CD4-positive, CD25-positive, alpha-beta regulatory T cell (primary cell): Measurements from ENCODE around the gene IL17RD. TPM values are rescaled to one million over a fixed set of nuclear protein-coding genes. Genes with fewer than 3 reads are reported as not detected.

Experiments used
- ATAC-seq, 2 donors: fragments of 150-1000 bp; cut with Tn5 transposase; one replicate each; pipeline ENCODE4 v1.10.0; 2021; ENCODE audit warnings: low read depth in 2 of 2, moderate number of reproducible peaks in 2 of 2, moderate library complexity in 1 of 2
- DNase-seq, 3 donors: peaks; one replicate each; pipeline versions ENCODE4 v3.0.0 to v3.0.0-alpha.2; 2012 to 2022; ENCODE audit warnings: mixed read lengths in 1 of 3
- H3K27ac ChIP-seq: one replicate; pipeline ENCODE4 v1.7.0; 2013; ENCODE audit warnings: mild to moderate bottlenecking, low read length; ENCODE audit not compliant: insufficient read depth, poor library complexity, severe bottlenecking
- H3K27me3 ChIP-seq: one replicate; pipeline ENCODE4 v1.7.0; 2013; ENCODE audit warnings: low read length; ENCODE audit not compliant: control insufficient read depth, insufficient read depth
- H3K36me3 ChIP-seq: one replicate; pipeline ENCODE4 v1.7.0; 2013; ENCODE audit warnings: mild to moderate bottlenecking, low read length, moderate library complexity; ENCODE audit not compliant: control insufficient read depth, insufficient read depth
- H3K4me1 ChIP-seq: 2 replicates; pipeline ENCODE4 v1.7.0; 2013; ENCODE audit warnings: mild to moderate bottlenecking, low read length; ENCODE audit not compliant: insufficient read depth, control insufficient read depth, poor library complexity, severe bottlenecking
- H3K4me3 ChIP-seq: one replicate; pipeline ENCODE4 v1.7.0; 2013; ENCODE audit warnings: low read depth, mild to moderate bottlenecking, low read length, moderate library complexity
- H3K9me3 ChIP-seq, 2 experiments: 1 replicate in 1 of 2; 2 replicates in 1 of 2; pipeline ENCODE4 v1.7.0; 2013; ENCODE audit warnings: low read length in 2 of 2, mild to moderate bottlenecking in 1 of 2, moderate library complexity in 1 of 2; ENCODE audit not compliant: control insufficient read depth in 2 of 2
- H3K27ac Mint-ChIP-seq, 3 donors: one replicate each; pipeline ENCODE4 v1.8.0; 2020 to 2022; ENCODE audit warnings: mild to moderate bottlenecking in 3 of 3, mixed read lengths in 3 of 3, moderate library complexity in 2 of 3
- H3K27me3 Mint-ChIP-seq: one replicate; pipeline ENCODE4 v1.8.0; 2022; ENCODE audit warnings: mild to moderate bottlenecking, mixed read lengths
- H3K36me3 Mint-ChIP-seq: one replicate; pipeline ENCODE4 v1.8.0; 2020; ENCODE audit warnings: mixed read lengths
- H3K4me1 Mint-ChIP-seq, 4 donors: one replicate each; pipeline ENCODE4 v1.8.0; 2020 to 2022; ENCODE audit warnings: mixed read lengths in 4 of 4, mild to moderate bottlenecking in 1 of 4
- H3K4me3 Mint-ChIP-seq, 4 donors: one replicate each; pipeline ENCODE4 v1.8.0; 2020 to 2022; ENCODE audit warnings: mild to moderate bottlenecking in 4 of 4, mixed read lengths in 4 of 4, moderate library complexity in 3 of 4
- H3K9me3 Mint-ChIP-seq, 7 donors: one replicate each; pipeline ENCODE4 v1.8.0; 2020 to 2022; ENCODE audit warnings: mixed read lengths in 7 of 7, mild to moderate bottlenecking in 3 of 7, moderate library complexity in 2 of 7
- polyA plus RNA-seq, 4 donors: library from polyadenylated mRNA; unstranded; fragments of 300-500 nt; fragmentation: Illumina TruSeq; gene quantifications; one replicate each; pipeline ENCODE4 v1.2.3, GENCODE V29; 2021
- total RNA-seq: library from RNA; stranded (reverse); gene quantifications from one replicate; pipeline ENCODE4 v1.2.3, GENCODE V29; 2022

Gene IL17RD
- total and polyA plus RNA-seq, 5 donors from 2014 or later: not detected

- peak in 1 of 2 donors; percentile 16 for ATAC-seq
- H3K9me3 ChIP-seq: no peaks in the 10 kb centered on the region
- peak overlapping the region in 2 of 4 donors; percentile 54 to 79 for H3K4me3 Mint-ChIP-seq
- H3K27ac ChIP-seq: no peak overlapping the region
- no peaks in the 10 kb centered on the region for H3K36me3 Mint-ChIP-seq
- H3K4me1 Mint-ChIP-seq: peaks cover 0 to 12% (median 7%) of the 10 kb centered on the region in 4 donors
- H3K27me3 Mint-ChIP-seq: peaks cover 62% of the 10 kb centered on the region
- no peak overlapping the region for H3K27ac Mint-ChIP-seq
- peak overlapping the region; percentile 50 for H3K4me3 ChIP-seq
- DNase-seq: no peak
- H3K4me1 ChIP-seq: peaks cover 14% of the 10 kb centered on the region
- H3K9me3 Mint-ChIP-seq: peaks cover 0 to 2% (median 0%) of the 10 kb centered on the region in 7 donors
- H3K36me3 ChIP-seq: no peaks in the 10 kb centered on the region
- peaks cover 35% of the 10 kb centered on the region for H3K27me3 ChIP-seq
These were observed 86.3 kb downstream of the IL17RD start for GRCh38 chr3:57078635-57079473.

DNA sequence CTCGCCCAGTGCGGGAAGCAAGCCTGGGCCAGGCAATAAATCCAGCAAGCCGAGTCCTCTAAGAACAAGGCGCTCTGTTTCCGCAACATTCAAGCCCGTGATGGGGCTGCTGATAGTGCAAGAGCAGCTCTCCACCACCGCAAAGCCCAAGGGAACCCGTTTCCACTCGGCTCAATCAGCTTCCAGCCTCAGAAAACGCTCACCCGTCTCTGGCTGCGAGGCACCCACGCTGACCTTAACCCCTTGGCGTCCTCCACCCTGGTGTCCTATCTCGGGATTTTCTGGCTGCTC lies 86.9 kb downstream of the IL17RD start:
- H3K36me3 Mint-ChIP-seq: no peaks in the 10 kb centered on the region
- ATAC-seq: peak; percentile 22 to 51
- no peak overlapping the region for H3K27ac Mint-ChIP-seq
- Histone ChIP-seq H3K27ac (no peak overlapping the region), H3K27me3 (peaks cover 35% of the 10 kb centered on the region), H3K4me3 (peak overlapping the region; percentile 50), H3K9me3 (no peaks in the 10 kb centered on the region), H3K36me3 (no peaks in the 10 kb centered on the region), H3K4me1 (peaks cover 14% of the 10 kb centered on the region)
- H3K4me3 Mint-ChIP-seq: peak overlapping the region in 3 of 4 donors; percentile 1 to 79 (median 54)
- peaks cover 65% of the 10 kb centered on the region for H3K27me3 Mint-ChIP-seq
- peaks cover 0 to 12% (median 7%) of the 10 kb centered on the region in 4 donors for H3K4me1 Mint-ChIP-seq
- peak in 1 of 3 donors; percentile 27 for DNase-seq
- H3K9me3 Mint-ChIP-seq: peaks cover 0 to 2% (median 0%) of the 10 kb centered on the region in 7 donors

DNA sequence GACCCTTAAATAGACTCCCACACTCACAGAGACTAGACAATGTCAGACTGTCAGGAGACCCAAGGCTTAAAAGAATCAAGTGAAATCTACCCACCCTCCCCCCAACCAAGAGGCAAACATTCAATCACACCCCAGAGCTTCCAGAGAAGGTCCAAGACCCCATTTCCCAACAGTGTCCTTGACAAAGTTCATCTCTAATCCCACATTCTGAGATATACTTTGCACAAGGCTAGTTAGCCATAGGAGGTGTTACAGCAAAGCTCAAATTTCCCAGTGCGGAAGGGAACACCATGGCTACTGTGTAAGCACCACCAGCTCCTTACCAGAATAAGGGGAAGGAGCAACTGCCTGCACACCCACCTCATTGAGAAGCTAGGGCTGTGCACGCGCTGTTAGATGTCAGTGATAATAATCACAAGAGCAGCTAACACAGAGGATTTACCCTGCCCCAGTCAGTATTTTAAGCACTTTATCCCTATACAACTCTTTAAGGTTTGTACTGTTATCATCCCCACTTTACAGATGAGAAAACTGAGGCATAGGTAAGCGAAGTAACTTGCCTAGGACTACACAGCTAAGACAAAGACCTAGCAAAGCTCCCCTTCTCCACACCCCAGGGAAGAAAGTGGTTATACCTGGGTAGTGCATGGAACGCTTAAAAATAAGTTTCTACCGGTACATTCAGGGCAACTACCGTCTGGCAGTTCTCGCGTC lies 87.4 kb downstream of the IL17RD start:
- Histone ChIP-seq H3K27ac (no peak overlapping the region), H3K27me3 (peaks cover 35% of the 10 kb centered on the region), H3K4me1 (peaks cover 14% of the 10 kb centered on the region), H3K9me3 (no peaks in the 10 kb centered on the region), H3K36me3 (no peaks in the 10 kb centered on the region), H3K4me3 (peak overlapping the region; percentile 50)
- H3K9me3 Mint-ChIP-seq: peaks cover 0 to 2% (median 0%) of the 10 kb centered on the region in 7 donors
- DNase-seq (no peak), ATAC-seq (peak in 1 of 2 donors; percentile 5)
- peaks cover 0 to 12% (median 7%) of the 10 kb centered on the region in 4 donors for H3K4me1 Mint-ChIP-seq
- peaks cover 68% of the 10 kb centered on the region for H3K27me3 Mint-ChIP-seq
- no peak overlapping the region for H3K27ac Mint-ChIP-seq
- no peaks in the 10 kb centered on the region for H3K36me3 Mint-ChIP-seq
- peak overlapping the region in 3 of 4 donors; percentile 43 to 79 (median 54) for H3K4me3 Mint-ChIP-seq

DNA sequence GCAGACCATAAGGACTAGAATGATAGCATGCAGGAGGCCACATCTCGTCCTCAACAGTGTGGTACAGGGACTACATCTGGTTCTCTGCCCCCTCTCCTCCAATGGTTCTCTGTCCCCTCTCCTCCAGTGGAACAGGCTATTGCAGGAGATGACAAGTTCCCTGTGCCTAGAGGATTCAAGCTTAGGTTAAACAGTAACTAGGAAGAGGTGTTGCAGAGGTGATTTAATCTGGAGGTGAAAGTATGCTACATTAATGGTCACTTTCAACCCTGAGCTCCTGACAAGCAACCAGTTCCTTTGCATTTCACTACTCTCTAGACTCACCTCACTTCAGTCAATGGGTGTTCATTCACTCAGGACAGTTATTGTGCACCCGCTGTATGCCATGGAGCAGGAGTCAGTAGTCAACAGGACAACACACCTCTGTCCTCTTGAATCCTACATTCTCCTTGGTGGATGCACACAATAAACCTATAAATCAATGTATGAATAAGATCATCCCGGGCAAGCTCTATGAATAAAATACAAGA lies 88.7 kb downstream of the IL17RD start:
- Mint-ChIP-seq H3K27ac (no peak overlapping the region), H3K4me1 (peaks cover 0 to 12% (median 7%) of the 10 kb centered on the region in 4 donors), H3K27me3 (peaks cover 66% of the 10 kb centered on the region), H3K4me3 (no peak overlapping the region), H3K9me3 (peaks cover 0 to 2% (median 0%) of the 10 kb centered on the region in 7 donors), H3K36me3 (no peaks in the 10 kb centered on the region)
- ATAC-seq (no peak), DNase-seq (no peak)
- Histone ChIP-seq H3K4me3 (no peak overlapping the region), H3K4me1 (peaks cover 14% of the 10 kb centered on the region), H3K36me3 (no peaks in the 10 kb centered on the region), H3K27ac (no peak overlapping the region), H3K9me3 (no peaks in the 10 kb centered on the region), H3K27me3 (peaks cover 38% of the 10 kb centered on the region)

DNA sequence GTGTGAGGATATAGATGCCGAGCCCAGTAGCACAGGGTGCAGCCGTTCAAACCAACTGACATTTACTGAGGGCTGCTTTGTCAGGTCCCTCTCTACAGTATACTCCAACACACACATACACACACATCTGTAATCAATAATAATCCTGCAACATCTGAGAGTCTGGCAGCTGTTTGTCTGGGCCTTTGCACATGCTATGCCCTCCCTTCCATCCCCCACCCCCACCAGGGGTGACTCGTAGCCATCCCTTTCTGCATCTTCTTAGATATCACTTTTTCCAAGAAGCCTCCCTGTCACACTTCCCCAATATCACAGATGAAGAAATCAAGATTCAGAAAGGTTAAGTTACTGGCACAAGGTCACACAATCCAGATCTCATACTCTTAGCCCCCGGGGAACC lies 91.0 kb downstream of the IL17RD start:
- Histone ChIP-seq H3K9me3 (no peaks in the 10 kb centered on the region), H3K27ac (no peak overlapping the region), H3K4me1 (peaks cover 14% of the 10 kb centered on the region), H3K4me3 (no peak overlapping the region), H3K27me3 (peaks cover 30% of the 10 kb centered on the region), H3K36me3 (no peaks in the 10 kb centered on the region)
- ATAC-seq: no peak
- Mint-ChIP-seq H3K9me3 (no peaks in the 10 kb centered on the region), H3K27ac (no peak overlapping the region), H3K4me1 (peaks cover 0 to 8% (median 2%) of the 10 kb centered on the region in 4 donors), H3K4me3 (no peak overlapping the region), H3K27me3 (peaks cover 60% of the 10 kb centered on the region), H3K36me3 (no peaks in the 10 kb centered on the region)
- no peak for DNase-seq

- no peak overlapping the region for H3K27ac ChIP-seq
- peaks cover 0 to 8% (median 5%) of the 10 kb centered on the region in 4 donors for H3K4me1 Mint-ChIP-seq
- H3K36me3 ChIP-seq: no peaks in the 10 kb centered on the region
- no peak overlapping the region for H3K4me3 ChIP-seq
- H3K9me3 Mint-ChIP-seq: no peaks in the 10 kb centered on the region
- H3K27me3 ChIP-seq: peaks cover 30% of the 10 kb centered on the region
- H3K9me3 ChIP-seq: no peaks in the 10 kb centered on the region
- no peak overlapping the region for H3K4me3 Mint-ChIP-seq
- DNase-seq (no peak), ATAC-seq (no peak)
- H3K27me3 Mint-ChIP-seq: peaks cover 64% of the 10 kb centered on the region
- no peaks in the 10 kb centered on the region for H3K36me3 Mint-ChIP-seq
- H3K27ac Mint-ChIP-seq: no peak overlapping the region
- H3K4me1 ChIP-seq: peaks cover 10% of the 10 kb centered on the region
These were observed 91.5 kb downstream of the IL17RD start for GRCh38 chr3:57073628-57074027.

GRCh38 chr3:57069503-57069902 lies 95.7 kb downstream of the IL17RD start:
- H3K36me3 Mint-ChIP-seq: no peaks in the 10 kb centered on the region
- no peak for ATAC-seq
- no peak overlapping the region for H3K4me3 ChIP-seq
- H3K27me3 Mint-ChIP-seq: peaks cover 35% of the 10 kb centered on the region
- H3K27me3 ChIP-seq: peaks cover 6% of the 10 kb centered on the region
- H3K4me3 Mint-ChIP-seq: no peak overlapping the region
- no peak overlapping the region for H3K27ac ChIP-seq
- no peak for DNase-seq
- no peak overlapping the region for H3K27ac Mint-ChIP-seq
- H3K36me3 ChIP-seq: no peaks in the 10 kb centered on the region
- no peaks in the 10 kb centered on the region for H3K9me3 ChIP-seq
- peaks cover 4% of the 10 kb centered on the region for H3K4me1 ChIP-seq
- no peaks in the 10 kb centered on the region for H3K9me3 Mint-ChIP-seq
- H3K4me1 Mint-ChIP-seq: peaks cover 0 to 7% (median 4%) of the 10 kb centered on the region in 4 donors
